Liver (tissue), 9 donors: ENCODE results near the gene MAP3K21. TPM values are rescaled to one million over a fixed set of nuclear protein-coding genes. Genes with fewer than 3 reads are reported as not detected.

Experiments
- DNase-seq: peaks from one replicate; pipeline ENCODE4 v3.0.0-alpha.2; 2017; ENCODE audit warnings: low spot score
- H3K27ac ChIP-seq, 2 donors: one replicate each; pipeline ENCODE4 v1.7.0; 2013; ENCODE audit warnings: inconsistent platforms in 2 of 2, low read length in 2 of 2, control low read depth in 1 of 2, low read depth in 1 of 2, mild to moderate bottlenecking in 1 of 2
- H3K27me3 ChIP-seq, 4 donors: one replicate each; pipeline versions ENCODE4 v1.6.1 to v1.7.0; 2013; ENCODE audit warnings: low read length in 3 of 4, inconsistent platforms in 1 of 4, mild to moderate bottlenecking in 1 of 4, moderate library complexity in 1 of 4; ENCODE audit not compliant: control insufficient read depth in 4 of 4, insufficient read depth in 4 of 4
- H3K36me3 ChIP-seq, 4 donors: one replicate each; pipeline versions ENCODE4 v1.6.1 to v1.7.0; 2013; ENCODE audit warnings: low read length in 3 of 4, mild to moderate bottlenecking in 3 of 4, low read depth in 1 of 4, moderate library complexity in 1 of 4; ENCODE audit not compliant: control insufficient read depth in 4 of 4, insufficient read depth in 3 of 4
- H3K4me1 ChIP-seq, 4 donors: one replicate each; pipeline versions ENCODE4 v1.6.1 to v1.7.0; 2013; ENCODE audit warnings: low read length in 3 of 4, mild to moderate bottlenecking in 3 of 4, moderate library complexity in 1 of 4; ENCODE audit not compliant: control insufficient read depth in 4 of 4, insufficient read depth in 4 of 4
- H3K4me3 ChIP-seq, 3 donors: one replicate each; pipeline versions ENCODE4 v1.6.1 to v1.7.0; 2013; ENCODE audit warnings: low read length in 3 of 3, control low read depth in 1 of 3, low read depth in 1 of 3, mild to moderate bottlenecking in 1 of 3
- H3K9ac ChIP-seq, 2 donors: one replicate each; pipeline ENCODE4 v1.7.0; 2013; ENCODE audit warnings: low read length in 2 of 2, mild to moderate bottlenecking in 2 of 2, moderate library complexity in 2 of 2, control low read depth in 1 of 2, low read depth in 1 of 2
- H3K9me3 ChIP-seq, 4 donors: one replicate each; pipeline versions ENCODE4 v1.6.1 to v1.7.0; 2013; ENCODE audit warnings: low read length in 3 of 4; ENCODE audit not compliant: control insufficient read depth in 4 of 4
- ATF3 ChIP-seq: IDR thresholded peaks from 2 replicates; pipeline ENCODE4 v1.6.1; 2016; ENCODE audit warnings: antibody characterized with exemption
- CTCF ChIP-seq: fragments of 150-350 bp; IDR thresholded peaks from 2 replicates; pipeline ENCODE4 v1.5.1; 2017; ENCODE audit warnings: improper control_type of control experiment, low read depth, low read length; ENCODE audit not compliant: missing input control
- EGR1 ChIP-seq, 2 donors: IDR thresholded peaks; 2 replicates each; pipeline ENCODE4 v1.6.1; 2016 to 2018; ENCODE audit warnings: antibody characterized with exemption in 2 of 2, low read depth in 2 of 2
- FOXA1 ChIP-seq: IDR thresholded peaks from 2 replicates; pipeline ENCODE4 v1.6.1; 2016; ENCODE audit warnings: antibody characterized with exemption
- FOXA2 ChIP-seq: IDR thresholded peaks from 2 replicates; pipeline ENCODE4 v1.6.1; 2016; ENCODE audit warnings: antibody characterized with exemption
- GABPA ChIP-seq, 2 donors: IDR thresholded peaks in 1 of 2; conservative IDR thresholded peaks in 1 of 2; 2 replicates each; pipeline ENCODE4 v1.6.1; 2016; ENCODE audit warnings: antibody characterized with exemption in 2 of 2, mild to moderate bottlenecking in 1 of 2, moderate library complexity in 1 of 2
- HNF4A ChIP-seq, 2 donors: conservative IDR thresholded peaks; 2 replicates each; pipeline ENCODE4 v1.6.1; 2016; ENCODE audit warnings: antibody characterized with exemption in 2 of 2, mild to moderate bottlenecking in 2 of 2
- HNF4G ChIP-seq: IDR thresholded peaks from 2 replicates; pipeline ENCODE4 v1.6.1; 2016; ENCODE audit warnings: antibody characterized with exemption
- JUND ChIP-seq, 2 donors: IDR thresholded peaks; 2 replicates each; pipeline ENCODE4 v1.6.1; 2016; ENCODE audit warnings: antibody characterized with exemption in 2 of 2
- MAX ChIP-seq: IDR thresholded peaks from 2 replicates; pipeline ENCODE4 v1.6.1; 2016; ENCODE audit warnings: antibody characterized with exemption
- NR2F2 ChIP-seq: IDR thresholded peaks from 2 replicates; pipeline ENCODE4 v1.6.1; 2016; ENCODE audit warnings: antibody characterized with exemption
- RAD21 ChIP-seq, 2 donors: IDR thresholded peaks; 2 replicates each; pipeline ENCODE4 v1.6.1; 2016; ENCODE audit warnings: antibody characterized with exemption in 2 of 2, mild to moderate bottlenecking in 2 of 2
- REST ChIP-seq: IDR thresholded peaks from 2 replicates; pipeline ENCODE4 v1.6.1; 2016; ENCODE audit warnings: antibody characterized with exemption, mild to moderate bottlenecking
- RXRA ChIP-seq, 2 donors: IDR thresholded peaks; 2 replicates each; pipeline ENCODE4 v1.6.1; 2017 to 2018; ENCODE audit warnings: antibody characterized with exemption in 2 of 2, mild to moderate bottlenecking in 1 of 2
- SP1 ChIP-seq: IDR thresholded peaks from 2 replicates; pipeline ENCODE4 v1.6.1; 2018; ENCODE audit warnings: antibody characterized with exemption, mild to moderate bottlenecking
- TAF1 ChIP-seq: conservative IDR thresholded peaks from 2 replicates; pipeline ENCODE4 v1.6.1; 2016; ENCODE audit warnings: antibody characterized with exemption, mild to moderate bottlenecking
- YY1 ChIP-seq: IDR thresholded peaks from 2 replicates; pipeline ENCODE4 v1.6.1; 2016; ENCODE audit warnings: antibody characterized with exemption, mild to moderate bottlenecking
- ZBTB33 ChIP-seq: IDR thresholded peaks from 2 replicates; pipeline ENCODE4 v1.6.1; 2016; ENCODE audit warnings: antibody characterized with exemption
- WGBS: extraction: QIAGEN DNeasy Blood & Tissue Kit; methylation state at CpG from one replicate; pipeline ENCODE4 v1.1.7; 2013; 5-methylcytosine and 5-hydroxymethylcytosine counted together
- polyA plus RNA-seq, 2 donors: library from polyadenylated mRNA; stranded (reverse) in 1 of 2; unstranded in 1 of 2; fragments of 200-250 nt in 1 of 2; fragments of >200 nt in 1 of 2; fragmentation: Nextera tagmentation in 1 of 2; extraction: Ambion mirVana in 1 of 2; gene quantifications; one replicate each; pipeline versions ENCODE4 v1.2.1 to v1.2.3, GENCODE V29; 2013 to 2015
- total RNA-seq, 2 donors: library from RNA; depleted of rRNA; stranded (reverse); fragments of >200 nt; gene quantifications; one replicate each; pipeline ENCODE4 v1.2.3, GENCODE V29; 2014
- donor health status: healthy.
- donor health status: healthy.
- donor health status: healthy.
- donor health status: healthy.
- donor health status: healthy.

The MAP3K21 gene
- total and polyA plus RNA-seq, 4 donors: 0.51 to 7.3 (median 1.6) TPM

- H3K36me3 ChIP-seq: no peaks in the 10 kb centered on the region
- TF ChIP-seq YY1: no peak
- TF ChIP-seq RAD21 (IDR thresholded peaks at IDR 0.05): no peak
- no peak for TF ChIP-seq NR2F2
- no peak for TF ChIP-seq FOXA2
- TF ChIP-seq RXRA (IDR thresholded peaks at IDR 0.05): no peak
- TF ChIP-seq EGR1 (IDR thresholded peaks at IDR 0.05; ENCODE audit: low read depth in 2 of 2): no peak
- TF ChIP-seq JUND (IDR thresholded peaks at IDR 0.05): no peak
- no peak for TF ChIP-seq TAF1
- TF ChIP-seq ATF3: no peak
- TF ChIP-seq HNF4G: no peak
- TF ChIP-seq REST: no peak
- TF ChIP-seq FOXA1: no peak
- TF ChIP-seq ZBTB33: no peak
- TF ChIP-seq HNF4A (conservative IDR thresholded peaks at IDR 0.05): no peak
- no peak for TF ChIP-seq MAX
- TF ChIP-seq GABPA (IDR thresholded peaks at IDR 0.05 in 1 of 2, conservative IDR thresholded peaks at IDR 0.05 in 1 of 2): no peak
- no peak for TF ChIP-seq CTCF
- TF ChIP-seq SP1: no peak
- H3K9me3 ChIP-seq: no peaks in the 10 kb centered on the region
- no peak overlapping the region for H3K27ac ChIP-seq
- no peak overlapping the region for H3K9ac ChIP-seq
- no peak for DNase-seq
- H3K4me1 ChIP-seq: no peaks in the 10 kb centered on the region
- 63% methylated on average over 10 of the region's 10 CpGs for WGBS
- H3K4me3 ChIP-seq: no peak overlapping the region
- H3K27me3 ChIP-seq: no peaks in the 10 kb centered on the region
Observed at GRCh38 chr1:233393084-233393840, 65.7 kb downstream of the MAP3K21 start.
